ENCODE measurements around the gene HAT1.

The HAT1 gene

DNA sequence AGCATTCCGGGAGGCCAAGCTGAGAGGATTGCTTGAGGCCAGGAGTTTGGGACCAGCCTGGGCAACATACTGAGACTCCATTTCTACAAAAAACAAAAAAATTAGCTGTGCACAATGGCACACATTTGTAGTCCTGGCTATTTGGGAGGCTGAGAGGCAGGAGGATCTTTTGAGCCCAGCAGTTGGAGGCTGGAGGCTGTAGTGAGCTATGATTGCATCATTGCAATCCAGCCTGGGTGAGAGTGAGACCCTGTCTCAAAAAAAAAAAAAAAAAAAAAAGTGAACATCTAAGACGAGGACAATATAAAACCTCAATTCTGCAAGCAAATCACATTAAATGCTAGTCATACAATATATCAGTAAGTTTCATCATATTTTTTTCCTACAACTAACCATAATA lies 2.8 kb upstream of the HAT1 start:
- DNase-seq (ENCODE audit: low read depth) = no peak

DNA sequence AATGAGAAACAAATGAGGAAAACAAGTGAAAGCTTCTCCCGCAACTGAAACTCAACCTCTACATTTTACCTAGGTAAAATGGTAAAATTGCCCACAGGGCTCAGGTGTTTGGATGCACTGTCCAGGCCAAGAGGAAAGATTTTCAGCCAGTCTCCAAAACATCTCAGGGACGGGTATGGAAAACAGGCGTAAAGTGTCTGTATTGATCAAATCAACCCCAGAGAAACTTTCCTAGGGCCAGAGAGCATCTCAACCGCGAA lies 361 bp upstream of the HAT1 start:
- DNase-seq (ENCODE audit: low read depth) = no peak

DNA sequence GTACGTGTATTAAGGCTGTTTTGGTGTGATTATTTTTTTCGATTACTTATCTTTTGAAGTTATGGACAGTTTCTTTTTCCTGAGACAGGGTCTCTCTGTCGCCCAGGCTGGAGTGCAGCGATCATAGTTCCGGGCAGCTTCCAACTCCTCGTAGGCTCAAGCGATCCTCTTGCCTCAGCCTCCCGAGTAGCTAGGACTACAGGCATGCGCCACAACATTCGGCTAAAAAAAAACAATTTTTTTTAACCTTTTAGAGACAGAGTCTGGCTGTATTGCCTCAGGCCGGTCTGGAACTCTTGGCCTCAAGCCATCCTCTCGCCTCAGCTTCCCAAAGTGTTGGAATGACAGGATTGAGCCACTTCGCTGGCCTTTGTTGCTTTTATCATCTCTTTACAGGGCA lies 945 bp downstream of the HAT1 start:
- DNase-seq (ENCODE audit: low read depth) = peak; percentile 2

DNA sequence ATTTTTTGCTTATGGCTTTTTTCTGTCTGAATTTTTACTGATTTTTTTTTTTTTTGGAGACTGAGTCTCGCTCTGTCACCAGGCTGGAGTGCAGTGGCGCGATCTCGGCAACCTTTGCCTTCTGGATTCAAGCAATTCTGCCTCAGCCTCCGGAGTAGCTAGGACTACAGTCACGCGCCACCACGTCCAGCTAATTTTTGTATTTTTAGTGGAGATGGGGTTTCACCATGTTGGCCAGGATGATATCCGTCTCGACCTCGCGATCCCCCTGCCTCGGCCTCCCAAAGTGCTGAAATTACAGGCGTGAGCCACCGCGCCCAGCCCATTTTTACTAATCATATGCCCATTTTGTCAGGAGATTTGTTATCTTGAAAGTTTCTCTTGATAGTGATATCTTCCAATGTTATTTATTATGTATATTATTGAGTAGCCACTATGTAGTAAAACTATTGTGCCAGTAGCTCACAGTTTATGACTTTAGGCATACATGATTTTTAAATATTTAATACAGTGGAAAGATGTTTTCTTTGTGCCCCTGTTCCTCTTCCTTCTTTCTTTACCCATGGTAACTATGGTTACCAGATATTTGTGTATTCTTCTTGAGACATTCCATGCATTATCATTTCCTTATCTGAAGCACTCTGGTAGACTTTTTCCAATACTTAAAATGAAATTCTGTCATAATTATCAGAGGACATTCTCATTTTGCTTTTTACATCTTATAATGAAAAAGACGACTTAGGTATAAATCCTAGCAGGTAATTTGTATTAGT lies 2.1 kb downstream of the HAT1 start:
- DNase-seq (ENCODE audit: low read depth) = no peak

DNA sequence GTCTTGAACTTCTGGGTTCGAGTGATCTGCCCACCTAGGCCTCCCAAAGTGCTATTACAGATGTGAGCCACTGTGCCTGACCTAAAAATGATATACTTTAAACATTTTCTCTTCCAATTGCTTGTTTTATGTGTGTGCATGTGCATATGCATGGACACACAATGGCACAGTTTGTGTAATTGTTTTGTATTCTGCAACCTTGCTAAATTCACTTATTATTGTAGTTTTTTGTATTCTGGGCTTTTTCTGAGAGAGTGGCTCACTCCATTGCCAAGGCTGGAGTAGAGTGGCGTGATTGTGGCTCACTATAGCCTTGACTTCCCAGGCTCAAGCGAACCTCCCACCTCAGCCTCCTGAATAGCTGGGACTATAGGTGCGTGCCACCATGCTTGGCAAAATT lies 8.1 kb downstream of the HAT1 start:
- no peak for DNase-seq (ENCODE audit: low read depth)

DNA sequence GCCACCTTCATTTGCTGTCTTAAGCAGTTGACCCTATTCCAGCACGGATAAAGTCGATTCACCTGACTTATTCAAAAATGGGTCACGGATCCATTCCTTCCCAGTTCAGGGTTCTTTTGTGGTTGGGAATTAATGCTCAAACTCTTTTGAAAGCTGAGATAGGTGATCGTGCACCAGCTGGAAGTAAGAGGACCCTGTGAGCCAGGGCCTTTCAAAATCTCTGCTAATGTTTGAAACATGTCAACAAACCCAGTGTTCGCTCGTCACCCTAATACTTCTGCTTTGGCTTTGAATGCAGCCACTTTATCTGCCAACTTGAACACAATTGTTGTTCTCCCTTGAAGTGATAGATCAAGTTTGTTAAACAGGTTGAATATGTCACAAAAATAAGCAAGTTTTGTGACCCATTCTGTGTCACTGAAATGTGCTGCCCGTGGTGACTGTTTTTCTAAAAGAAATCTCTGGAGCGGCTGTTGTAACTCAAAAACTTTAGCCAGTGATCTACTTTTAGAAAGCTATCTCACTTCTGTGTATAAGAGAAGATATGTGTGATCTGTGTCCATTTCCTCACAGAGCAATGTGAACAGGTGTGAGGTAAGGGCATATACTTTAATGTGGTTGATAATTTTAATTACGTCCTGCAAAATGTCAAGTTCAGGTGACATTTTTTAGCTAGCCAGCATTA lies 16.9 kb downstream of the HAT1 start:
- no peak for DNase-seq (ENCODE audit: low read depth)

DNA sequence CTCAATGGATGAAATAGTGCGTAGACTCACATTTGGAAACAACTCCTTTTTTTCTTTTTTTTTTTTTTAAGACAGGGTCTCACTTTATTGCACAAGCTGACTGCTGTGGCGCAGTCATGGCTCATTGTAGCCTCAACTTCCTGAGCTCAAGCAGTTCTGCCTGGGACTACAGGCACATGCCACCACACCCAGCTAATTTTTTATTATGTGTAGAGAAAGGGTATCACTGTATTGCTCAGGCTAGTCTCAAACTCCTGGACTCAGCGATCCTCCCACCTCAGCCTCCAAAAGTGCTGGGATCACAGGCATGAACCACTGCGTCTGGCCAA lies 17.4 kb downstream of the HAT1 start:
- no peak for DNase-seq (ENCODE audit: low read depth)

DNA sequence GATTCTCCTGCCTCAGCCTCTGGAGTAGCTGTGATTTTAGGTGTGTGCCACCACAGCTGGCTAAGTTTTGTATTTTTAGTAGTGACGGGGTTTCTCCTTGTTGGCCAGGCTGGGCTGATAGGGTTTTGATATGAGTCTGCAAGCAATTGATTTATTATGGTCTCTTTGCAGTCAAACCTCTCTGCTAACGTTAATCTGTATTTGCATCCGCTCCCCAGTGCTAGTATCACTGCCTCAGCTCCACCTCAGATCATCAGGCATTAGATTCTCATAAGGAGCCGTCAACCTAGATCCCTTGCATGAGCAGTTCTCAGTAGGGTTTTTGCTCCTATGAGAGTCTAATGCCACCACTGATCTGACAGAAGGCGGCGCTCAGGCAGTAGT lies 19.0 kb downstream of the HAT1 start:
- no peak for DNase-seq (ENCODE audit: low read depth)

DNA sequence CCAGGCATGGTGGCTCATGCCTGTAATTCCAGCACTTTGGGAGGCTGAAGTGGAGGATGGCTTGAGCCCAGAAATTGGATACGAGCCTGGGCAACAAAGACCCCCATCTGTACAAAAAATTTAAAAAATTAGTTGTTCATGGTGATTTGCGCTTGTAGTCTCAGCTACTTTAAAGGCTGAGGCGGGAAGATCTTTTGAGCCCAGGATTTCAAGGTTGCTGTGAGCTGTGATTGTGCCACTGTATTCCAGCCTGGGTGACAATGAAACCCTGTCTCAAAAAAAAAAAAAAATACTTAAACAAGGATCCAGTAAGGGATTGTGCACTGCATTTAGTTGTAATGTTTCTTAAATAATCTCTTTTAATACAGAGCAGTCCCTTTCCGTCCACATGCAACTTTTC lies 21.6 kb downstream of the HAT1 start:
- DNase-seq (ENCODE audit: low read depth) = no peak

DNA sequence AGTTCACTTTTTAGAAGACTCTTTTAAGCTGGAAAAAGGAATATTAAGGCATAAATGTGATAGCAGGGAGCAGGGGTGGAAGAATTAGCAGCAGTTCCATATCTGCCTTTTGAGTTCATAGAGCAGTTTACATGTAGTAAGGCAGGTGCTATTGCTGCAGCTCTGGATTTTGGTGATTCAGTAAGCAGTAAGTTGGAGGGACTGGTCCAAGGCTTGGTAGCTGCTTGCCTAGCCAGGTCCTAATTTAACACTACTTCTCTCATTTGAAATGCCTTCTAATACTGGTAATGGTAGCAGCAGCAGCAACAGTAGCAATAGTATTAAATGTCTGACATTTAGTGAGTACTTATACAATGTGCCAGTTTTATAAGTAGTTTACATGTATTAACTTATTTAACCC lies 30.0 kb downstream of the HAT1 start:
- DNase-seq (ENCODE audit: low read depth) = no peak

DNA sequence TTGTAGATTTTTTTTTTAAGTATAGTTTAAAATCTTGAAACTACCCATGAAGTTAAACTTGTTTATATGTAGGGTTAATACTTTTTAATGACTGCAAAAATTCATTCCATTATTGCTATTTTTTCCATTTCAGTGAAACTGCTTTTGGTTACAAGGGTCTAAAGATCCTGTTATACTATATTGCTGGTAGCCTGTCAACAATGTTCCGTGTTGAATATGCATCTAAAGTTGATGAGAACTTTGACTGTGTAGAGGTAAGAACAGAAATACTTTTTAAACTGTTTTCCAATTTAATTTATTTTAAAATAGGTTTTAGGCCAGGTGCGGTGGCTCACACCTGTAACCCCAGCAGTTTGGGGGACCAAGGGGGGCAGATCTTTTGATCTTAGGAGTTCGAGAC lies 30.5 kb downstream of the HAT1 start:
- no peak for DNase-seq (ENCODE audit: low read depth)

DNA sequence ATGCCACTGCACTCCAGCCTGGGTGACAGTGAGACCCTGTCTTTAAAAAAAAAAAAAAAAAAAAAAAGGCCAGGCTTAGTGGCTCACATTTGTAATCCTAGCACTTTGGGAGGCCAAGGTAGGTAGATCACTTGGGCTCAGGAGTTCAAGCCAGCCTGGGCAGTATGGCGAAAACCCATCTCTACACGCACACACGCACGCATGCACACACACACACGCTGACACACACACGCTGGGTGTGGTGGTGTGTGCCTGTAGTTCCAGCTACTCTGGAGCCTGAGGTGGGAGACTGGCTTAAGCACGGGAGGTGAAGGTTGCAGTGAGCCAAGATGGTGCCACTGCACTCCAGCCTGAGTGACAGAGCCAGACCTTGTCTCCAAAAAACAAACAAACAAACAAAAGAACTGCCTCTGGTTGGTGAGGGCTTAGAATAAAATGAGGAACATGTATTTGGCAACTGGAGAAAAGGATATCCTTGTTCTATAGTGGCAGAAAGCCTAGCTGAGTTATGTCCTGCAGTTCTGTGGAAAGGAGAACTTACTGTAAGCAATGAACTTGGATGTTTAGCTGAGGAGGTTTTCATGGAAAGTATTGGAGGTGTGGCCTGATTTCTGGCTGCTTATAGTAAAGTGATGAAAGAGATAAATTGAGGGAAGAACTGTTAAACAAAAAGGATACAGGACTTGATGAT lies 34.0 kb downstream of the HAT1 start:
- no peak for DNase-seq (ENCODE audit: low read depth)

DNA sequence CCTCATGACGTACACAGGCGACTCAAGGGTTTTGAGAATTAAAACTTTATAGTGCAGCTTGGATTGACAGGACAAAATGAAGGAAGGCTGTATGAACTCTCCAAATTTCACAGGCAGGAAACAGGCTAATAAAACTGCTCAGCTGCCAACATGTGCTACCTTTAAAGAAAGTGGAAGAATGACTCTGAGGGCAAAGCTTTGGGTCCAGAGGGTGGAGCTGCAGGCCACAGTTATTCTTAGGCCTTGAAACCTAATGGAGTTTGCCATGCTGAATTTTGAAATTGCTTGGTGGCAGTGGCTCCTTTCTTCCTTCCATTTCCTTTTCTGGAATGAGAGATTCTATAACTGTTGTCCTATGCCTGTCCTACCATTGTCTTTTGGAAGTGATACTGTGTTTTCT lies 34.8 kb downstream of the HAT1 start:
- no peak for DNase-seq (ENCODE audit: low read depth)

DNA sequence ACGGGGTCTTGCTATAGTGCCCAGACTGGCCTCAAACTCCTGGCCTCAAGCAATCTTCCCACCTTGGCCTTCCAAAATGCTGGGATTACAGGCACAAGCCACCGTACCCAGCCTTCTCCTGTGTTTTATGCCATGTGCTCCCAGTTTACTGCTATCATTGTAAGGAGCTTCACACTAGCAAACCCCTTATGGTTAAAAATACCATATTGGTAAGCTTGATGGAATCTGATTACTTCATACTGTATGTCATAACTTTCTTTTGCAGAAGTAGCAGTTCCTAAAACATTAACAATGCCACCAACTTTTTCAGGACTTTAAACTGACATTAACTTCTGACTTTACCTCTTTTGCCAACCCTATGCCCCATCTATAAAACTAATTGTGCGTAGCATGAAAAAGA lies 36.2 kb downstream of the HAT1 start:
- DNase-seq (ENCODE audit: low read depth) = no peak

DNA sequence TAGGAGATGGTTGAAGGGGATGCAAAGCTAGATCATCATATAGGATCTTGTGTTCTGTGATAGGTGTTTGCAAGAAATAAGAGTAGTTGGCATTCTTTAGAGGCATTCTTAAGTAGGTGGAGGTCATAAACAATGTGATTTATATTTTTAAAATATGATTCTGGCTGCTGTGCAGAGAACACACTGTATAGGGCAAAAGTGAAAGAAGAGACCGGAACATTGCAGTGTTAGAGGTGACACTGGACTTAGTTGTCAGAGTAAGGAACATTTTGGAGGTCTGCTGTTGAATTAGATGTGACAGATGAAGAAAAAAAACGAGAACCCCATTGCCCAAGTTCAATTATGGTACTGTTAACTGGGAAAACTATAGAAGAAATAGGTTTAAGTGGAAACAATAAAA lies 37.7 kb downstream of the HAT1 start:
- DNase-seq (ENCODE audit: low read depth) = no peak

DNA sequence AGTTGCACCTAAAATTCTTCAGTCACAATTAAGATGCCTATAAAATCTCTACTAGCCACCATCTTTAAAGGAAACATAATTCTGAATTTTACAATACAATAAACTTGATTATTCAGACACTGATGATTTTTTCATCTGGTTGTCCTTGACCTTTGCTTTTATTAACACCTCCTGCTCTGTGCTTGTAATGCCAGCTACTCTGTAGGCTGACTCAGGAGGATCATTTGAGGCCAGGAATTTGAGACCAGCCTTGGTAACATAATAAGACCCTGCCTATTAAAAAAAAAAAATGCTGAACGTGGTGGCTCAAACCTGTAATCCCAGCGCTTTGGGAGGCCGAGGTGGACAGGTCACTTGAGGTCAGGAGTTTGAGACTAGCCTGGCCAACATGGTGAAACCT lies 38.3 kb downstream of the HAT1 start:
- no peak for DNase-seq (ENCODE audit: low read depth)

DNA sequence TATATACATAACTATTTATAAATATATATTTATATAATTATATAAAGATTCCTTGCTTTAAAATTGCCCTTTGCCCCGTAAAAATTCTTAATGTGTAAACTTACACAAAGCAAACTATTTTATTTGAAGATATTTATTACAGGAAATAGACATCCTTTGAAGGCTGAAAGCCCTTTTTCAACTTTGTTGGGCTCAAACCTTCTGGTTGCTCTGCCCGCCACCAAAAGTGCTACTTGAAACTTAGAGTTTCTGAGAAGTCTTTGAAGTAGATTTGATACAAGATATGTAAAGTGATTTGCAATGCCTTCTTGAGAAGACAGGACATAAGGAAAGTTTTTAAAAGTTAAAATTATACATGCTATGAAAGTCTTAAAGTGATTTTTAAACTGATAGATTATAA lies 40.9 kb downstream of the HAT1 start:
- DNase-seq (ENCODE audit: low read depth) = no peak

DNA sequence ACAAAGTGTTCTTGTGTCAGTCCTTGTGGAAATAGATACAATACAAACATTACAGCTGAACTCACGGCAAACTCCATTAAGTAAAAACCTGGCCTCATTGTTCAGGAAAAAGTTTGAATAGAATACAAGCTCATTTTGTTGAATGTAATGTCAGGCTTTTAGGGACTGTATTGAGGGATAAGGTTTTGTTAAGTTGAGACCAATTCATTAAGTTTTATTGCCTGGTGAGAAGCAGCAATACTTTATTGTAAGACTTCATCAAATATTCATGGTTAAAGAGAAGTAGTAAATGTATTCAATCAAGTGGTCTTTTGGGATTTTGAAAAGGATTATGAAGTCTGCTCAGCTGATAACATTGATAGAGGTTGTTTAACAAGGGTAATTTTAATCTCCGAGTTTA lies 42.0 kb downstream of the HAT1 start:
- DNase-seq (ENCODE audit: low read depth) = no peak

DNA sequence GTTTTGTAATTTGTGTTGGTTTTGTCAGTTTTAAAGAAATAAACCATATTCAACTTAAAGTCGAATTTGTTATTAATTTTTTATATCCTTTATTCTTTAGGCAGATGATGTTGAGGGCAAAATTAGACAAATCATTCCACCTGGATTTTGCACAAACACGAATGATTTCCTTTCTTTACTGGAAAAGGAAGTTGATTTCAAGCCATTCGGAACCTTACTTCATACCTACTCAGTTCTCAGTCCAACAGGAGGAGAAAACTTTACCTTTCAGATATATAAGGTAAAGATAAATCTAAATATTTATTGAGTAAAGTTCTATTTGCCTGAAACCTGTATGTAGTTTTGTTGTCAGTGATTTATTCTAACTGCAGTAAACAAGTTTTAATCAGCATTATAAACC lies 43.0 kb downstream of the HAT1 start:
- no peak for DNase-seq (ENCODE audit: low read depth)

DNA sequence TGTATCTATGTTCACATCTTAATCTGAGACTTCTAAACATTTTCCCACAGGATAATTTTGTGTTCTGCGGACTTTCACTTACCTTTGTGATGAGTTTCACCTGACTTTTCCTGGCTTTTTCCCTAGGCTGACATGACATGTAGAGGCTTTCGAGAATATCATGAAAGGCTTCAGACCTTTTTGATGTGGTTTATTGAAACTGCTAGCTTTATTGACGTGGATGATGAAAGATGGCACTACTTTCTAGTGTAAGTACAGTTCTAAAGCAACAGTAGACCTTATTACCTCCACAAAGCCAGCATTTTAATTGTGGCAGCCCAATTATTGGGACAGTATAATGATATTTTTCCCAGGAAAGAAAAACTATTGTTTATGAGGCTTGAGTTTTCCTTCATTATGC lies 43.4 kb downstream of the HAT1 start:
- DNase-seq (ENCODE audit: low read depth) = no peak

DNA sequence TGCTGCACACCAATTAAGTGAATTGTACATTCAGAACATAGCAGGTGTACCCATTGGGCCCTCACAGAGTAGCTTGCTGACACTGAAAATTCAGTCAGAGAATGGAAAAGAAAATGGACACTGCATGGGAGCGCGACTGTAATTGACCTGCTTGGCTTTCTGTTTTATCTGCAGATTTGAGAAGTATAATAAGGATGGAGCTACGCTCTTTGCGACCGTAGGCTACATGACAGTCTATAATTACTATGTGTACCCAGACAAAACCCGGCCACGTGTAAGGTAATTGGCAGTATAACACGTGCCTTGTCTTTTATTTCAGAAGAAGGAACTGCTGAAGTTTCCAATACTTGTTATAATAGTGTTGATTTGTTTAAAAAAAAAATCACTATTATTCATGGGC lies 44.0 kb downstream of the HAT1 start:
- no peak for DNase-seq (ENCODE audit: low read depth)

DNA sequence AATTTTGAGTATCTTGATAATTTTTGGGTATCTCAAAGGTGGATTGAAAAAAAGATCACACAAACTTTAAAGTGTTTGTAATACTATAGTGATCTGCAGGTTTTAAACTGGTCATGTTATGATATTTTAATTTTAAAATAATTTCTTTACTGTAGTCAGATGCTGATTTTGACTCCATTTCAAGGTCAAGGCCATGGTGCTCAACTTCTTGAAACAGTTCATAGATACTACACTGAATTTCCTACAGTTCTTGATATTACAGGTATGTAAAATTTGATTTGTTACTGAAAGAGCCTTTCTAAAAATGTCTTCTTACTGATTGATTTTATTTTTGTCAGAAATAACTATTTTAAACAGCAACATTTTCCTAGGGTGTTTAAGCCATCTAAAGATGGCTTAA lies 44.4 kb downstream of the HAT1 start:
- no peak for DNase-seq (ENCODE audit: low read depth)

DNA sequence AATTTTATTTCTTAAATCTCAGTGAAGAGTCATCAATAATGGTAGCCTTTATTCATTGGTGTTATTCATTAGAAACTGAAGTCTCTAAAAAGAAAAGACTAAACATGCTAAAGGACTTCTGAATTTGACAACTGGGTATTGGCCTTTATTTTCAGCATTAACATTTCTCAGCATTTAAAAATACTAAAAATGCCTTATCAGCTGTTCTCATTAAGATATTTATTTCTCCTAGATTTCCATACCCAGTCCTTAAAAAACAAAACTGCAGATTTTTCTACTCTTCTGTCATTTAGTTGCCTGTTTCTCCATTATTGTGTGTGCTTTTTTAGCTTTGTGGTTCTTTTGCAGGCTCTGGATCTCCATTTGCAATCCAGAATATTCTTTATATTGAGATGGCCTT lies 46.2 kb downstream of the HAT1 start:
- DNase-seq (ENCODE audit: low read depth) = no peak
